Liver (tissue), 3 donors: ENCODE data around the gene CENPA.
"Not testable (repeated sequence)": the region's sequence is repeated elsewhere in the genome, so short reads cannot be mapped to it uniquely, and the experiment has no call there.

Experiments used
- EGR1 ChIP-seq, 2 donors: IDR thresholded peaks; 2 replicates each; pipeline ENCODE4 v1.6.1; 2016 to 2018; ENCODE audit warnings: antibody characterized with exemption in 2 of 2, low read depth in 2 of 2
- JUND ChIP-seq, 2 donors: IDR thresholded peaks; 2 replicates each; pipeline ENCODE4 v1.6.1; 2016; ENCODE audit warnings: antibody characterized with exemption in 2 of 2
- SP1 ChIP-seq: IDR thresholded peaks from 2 replicates; pipeline ENCODE4 v1.6.1; 2018; ENCODE audit warnings: antibody characterized with exemption, mild to moderate bottlenecking
- TAF1 ChIP-seq: conservative IDR thresholded peaks from 2 replicates; pipeline ENCODE4 v1.6.1; 2016; ENCODE audit warnings: antibody characterized with exemption, mild to moderate bottlenecking
- TF ChIP-seq, protein P1 (sequence below): fragments of 150-350 bp; IDR thresholded peaks from 2 replicates; pipeline ENCODE4 v1.5.1; 2017; ENCODE audit warnings: improper control_type of control experiment, low read depth, low read length; ENCODE audit not compliant: missing input control
- TF ChIP-seq, protein P2 (sequence below): IDR thresholded peaks from 2 replicates; pipeline ENCODE4 v1.6.1; 2016; ENCODE audit warnings: antibody characterized with exemption, mild to moderate bottlenecking
- TF ChIP-seq, protein P3 (sequence below): IDR thresholded peaks from 2 replicates; pipeline ENCODE4 v1.6.1; 2016; ENCODE audit warnings: antibody characterized with exemption
- donor health status: healthy.
- donor health status: healthy.

- TF ChIP-seq, protein P1, sequence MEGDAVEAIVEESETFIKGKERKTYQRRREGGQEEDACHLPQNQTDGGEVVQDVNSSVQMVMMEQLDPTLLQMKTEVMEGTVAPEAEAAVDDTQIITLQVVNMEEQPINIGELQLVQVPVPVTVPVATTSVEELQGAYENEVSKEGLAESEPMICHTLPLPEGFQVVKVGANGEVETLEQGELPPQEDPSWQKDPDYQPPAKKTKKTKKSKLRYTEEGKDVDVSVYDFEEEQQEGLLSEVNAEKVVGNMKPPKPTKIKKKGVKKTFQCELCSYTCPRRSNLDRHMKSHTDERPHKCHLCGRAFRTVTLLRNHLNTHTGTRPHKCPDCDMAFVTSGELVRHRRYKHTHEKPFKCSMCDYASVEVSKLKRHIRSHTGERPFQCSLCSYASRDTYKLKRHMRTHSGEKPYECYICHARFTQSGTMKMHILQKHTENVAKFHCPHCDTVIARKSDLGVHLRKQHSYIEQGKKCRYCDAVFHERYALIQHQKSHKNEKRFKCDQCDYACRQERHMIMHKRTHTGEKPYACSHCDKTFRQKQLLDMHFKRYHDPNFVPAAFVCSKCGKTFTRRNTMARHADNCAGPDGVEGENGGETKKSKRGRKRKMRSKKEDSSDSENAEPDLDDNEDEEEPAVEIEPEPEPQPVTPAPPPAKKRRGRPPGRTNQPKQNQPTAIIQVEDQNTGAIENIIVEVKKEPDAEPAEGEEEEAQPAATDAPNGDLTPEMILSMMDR = not testable (repeated sequence)
- TF ChIP-seq EGR1 (IDR thresholded peaks at IDR 0.05; ENCODE audit: low read depth in 2 of 2); TAF1; SP1; JUND (IDR thresholded peaks at IDR 0.05): not testable (repeated sequence)
- TF ChIP-seq, protein P2, sequence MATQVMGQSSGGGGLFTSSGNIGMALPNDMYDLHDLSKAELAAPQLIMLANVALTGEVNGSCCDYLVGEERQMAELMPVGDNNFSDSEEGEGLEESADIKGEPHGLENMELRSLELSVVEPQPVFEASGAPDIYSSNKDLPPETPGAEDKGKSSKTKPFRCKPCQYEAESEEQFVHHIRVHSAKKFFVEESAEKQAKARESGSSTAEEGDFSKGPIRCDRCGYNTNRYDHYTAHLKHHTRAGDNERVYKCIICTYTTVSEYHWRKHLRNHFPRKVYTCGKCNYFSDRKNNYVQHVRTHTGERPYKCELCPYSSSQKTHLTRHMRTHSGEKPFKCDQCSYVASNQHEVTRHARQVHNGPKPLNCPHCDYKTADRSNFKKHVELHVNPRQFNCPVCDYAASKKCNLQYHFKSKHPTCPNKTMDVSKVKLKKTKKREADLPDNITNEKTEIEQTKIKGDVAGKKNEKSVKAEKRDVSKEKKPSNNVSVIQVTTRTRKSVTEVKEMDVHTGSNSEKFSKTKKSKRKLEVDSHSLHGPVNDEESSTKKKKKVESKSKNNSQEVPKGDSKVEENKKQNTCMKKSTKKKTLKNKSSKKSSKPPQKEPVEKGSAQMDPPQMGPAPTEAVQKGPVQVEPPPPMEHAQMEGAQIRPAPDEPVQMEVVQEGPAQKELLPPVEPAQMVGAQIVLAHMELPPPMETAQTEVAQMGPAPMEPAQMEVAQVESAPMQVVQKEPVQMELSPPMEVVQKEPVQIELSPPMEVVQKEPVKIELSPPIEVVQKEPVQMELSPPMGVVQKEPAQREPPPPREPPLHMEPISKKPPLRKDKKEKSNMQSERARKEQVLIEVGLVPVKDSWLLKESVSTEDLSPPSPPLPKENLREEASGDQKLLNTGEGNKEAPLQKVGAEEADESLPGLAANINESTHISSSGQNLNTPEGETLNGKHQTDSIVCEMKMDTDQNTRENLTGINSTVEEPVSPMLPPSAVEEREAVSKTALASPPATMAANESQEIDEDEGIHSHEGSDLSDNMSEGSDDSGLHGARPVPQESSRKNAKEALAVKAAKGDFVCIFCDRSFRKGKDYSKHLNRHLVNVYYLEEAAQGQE = not testable (repeated sequence)
- TF ChIP-seq, protein P3, sequence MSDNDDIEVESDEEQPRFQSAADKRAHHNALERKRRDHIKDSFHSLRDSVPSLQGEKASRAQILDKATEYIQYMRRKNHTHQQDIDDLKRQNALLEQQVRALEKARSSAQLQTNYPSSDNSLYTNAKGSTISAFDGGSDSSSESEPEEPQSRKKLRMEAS = not testable (repeated sequence)
Measured at GRCh38 chr2:26750467-26750866, 35.4 kb upstream of the CENPA start.
